H1 (cell line): ENCODE results near the gene EDC3. TPM values are rescaled to one million over a fixed set of nuclear protein-coding genes. Genes with fewer than 3 reads are reported as not detected.

ENCODE experiments used
- CBX5 ChIP-seq: fragments of 300-800, 300-1000 bp; sonication (generic); IDR thresholded peaks from 2 replicates; pipeline ENCODE4 v1.7.1; 2016; ENCODE audit warnings: antibody characterized with exemption, low read length, low read depth
- polyA plus RNA-seq, 7 experiments: library from polyadenylated mRNA; depleted of rRNA in 3 of 7; stranded (reverse) in 5 of 7; unstranded in 2 of 7; fragments of >200 nt in 5 of 7; fragments of 200-250 nt in 2 of 7; gene quantifications; 1 replicate in 5 of 7; 2 replicates in 1 of 7; 4 replicates in 1 of 7; pipeline versions ENCODE4 v1.2.1 to v1.2.3, GENCODE V29; 2011 to 2013; ENCODE audit warnings: missing spikeins in 2 of 7, mixed read lengths in 2 of 7
- total RNA-seq: library from RNA; stranded (reverse); fragmentation: NEBNext Ultra II Directional; extraction: Animal tissue kit (Norgen Biotek cat#: 25700); gene quantifications from 2 replicates; pipeline ENCODE4 v1.2.1, GENCODE V29; 2021

EDC3 gene
- total and polyA plus RNA-seq, 2 of the 8 experiments (the other 6 are each of a cell fraction or from before 2014, with no cell fraction given), result 45.0 to 50.8 TPM

DNA sequence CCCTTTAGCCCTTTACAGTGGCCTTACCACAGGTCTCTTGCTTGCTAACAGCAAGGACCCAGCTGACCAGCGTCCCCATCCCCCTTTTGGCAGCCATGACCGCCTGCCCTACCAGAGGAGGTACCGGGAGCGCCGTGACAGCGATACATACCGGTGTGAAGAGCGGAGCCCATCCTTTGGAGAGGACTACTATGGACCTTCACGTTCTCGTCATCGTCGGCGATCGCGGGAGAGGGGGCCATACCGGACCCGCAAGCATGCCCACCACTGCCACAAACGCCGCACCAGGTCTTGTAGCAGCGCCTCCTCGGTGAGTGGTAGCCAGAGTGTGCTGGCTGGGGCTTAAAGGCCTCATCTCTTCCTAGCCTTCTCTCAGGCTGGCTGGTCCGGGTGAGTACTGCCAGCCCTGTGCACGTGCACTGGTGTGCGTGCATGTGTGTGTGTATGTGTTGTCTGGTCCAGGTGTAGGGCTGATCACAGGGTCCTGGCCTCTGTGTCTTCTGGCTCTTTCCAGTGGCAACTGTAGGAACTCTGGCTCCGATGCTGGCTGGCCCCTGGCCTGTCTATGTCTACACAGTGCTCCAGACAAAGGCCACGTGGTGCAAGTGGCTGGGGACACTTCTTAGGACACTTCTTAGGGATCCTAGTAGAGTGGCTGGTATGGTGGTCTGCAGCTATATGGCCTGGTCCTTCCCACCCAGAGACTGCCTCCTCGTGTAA, 75.7 kb downstream of the EDC3 start (continued):
- TF ChIP-seq CBX5, result no peak
